ENCODE data around the gene RPL19.
A peak's percentile ranks its signal among the peaks of the same experiment; 100 is the strongest.

The RPL19 gene

DNA sequence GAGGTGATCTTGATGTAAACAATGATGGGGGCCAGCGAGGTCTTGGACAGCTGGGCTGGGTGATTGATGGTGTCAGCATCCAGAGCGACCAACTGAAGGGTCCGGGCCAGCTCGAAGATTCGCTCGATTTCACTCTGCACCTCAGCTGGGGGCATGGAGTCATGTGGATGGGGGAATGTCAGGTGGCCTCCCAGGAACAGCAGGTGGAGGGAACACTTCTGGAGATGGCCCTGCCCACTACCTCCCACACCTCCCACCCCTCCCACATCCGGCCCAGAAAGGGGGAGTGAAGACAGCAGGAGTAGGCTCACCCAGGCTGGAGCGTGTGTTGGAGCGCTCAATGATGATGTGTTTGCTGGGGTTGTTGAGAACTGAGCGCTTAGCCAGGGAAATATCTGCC, 16.4 kb upstream of the RPL19 start:
- Mint-ChIP-seq H3K4me3 (no peak overlapping the region), H3K36me3 (ENCODE audit: low read depth) (peaks cover 20% of the 10 kb centered on the region), H3K4me1 (ENCODE audit: low read depth) (no peaks in the 10 kb centered on the region), H3K27ac (no peak overlapping the region), H3K27me3 (no peaks in the 10 kb centered on the region), H3K9me3 (no peaks in the 10 kb centered on the region)

DNA sequence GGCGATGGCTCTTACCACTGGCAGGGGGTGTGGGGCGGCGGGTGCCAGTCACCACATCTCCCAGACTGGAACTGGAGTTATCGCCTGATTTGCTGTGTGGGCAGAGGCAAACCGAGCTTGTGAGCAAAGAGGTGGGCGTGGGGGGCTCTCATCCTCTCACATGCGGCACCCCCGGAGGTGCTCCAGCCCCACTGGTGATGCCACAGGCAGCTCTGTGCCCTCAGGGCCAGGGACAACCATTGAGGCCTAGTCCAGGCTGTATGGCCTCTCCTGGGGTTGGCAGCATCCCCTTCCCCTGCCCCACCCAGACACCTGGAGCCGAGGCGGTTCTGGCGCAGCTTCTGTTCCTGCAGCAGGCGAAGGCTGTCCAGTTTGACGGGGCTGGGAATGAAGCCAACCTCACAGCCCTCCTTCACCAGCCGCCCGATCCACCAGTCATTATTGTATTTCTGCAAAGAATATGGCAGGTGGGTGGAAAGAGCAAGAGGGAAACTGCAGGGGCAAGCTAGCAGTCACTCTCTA, 13.5 kb upstream of the RPL19 start:
- H3K9me3 Mint-ChIP-seq, result no peaks in the 10 kb centered on the region
- H3K4me3 Mint-ChIP-seq, result no peak overlapping the region
- no peaks in the 10 kb centered on the region for H3K27me3 Mint-ChIP-seq
- no peak overlapping the region for H3K27ac Mint-ChIP-seq
- H3K36me3 Mint-ChIP-seq (ENCODE audit: low read depth), result peaks cover 19% of the 10 kb centered on the region
- H3K4me1 Mint-ChIP-seq (ENCODE audit: low read depth), result no peaks in the 10 kb centered on the region

DNA sequence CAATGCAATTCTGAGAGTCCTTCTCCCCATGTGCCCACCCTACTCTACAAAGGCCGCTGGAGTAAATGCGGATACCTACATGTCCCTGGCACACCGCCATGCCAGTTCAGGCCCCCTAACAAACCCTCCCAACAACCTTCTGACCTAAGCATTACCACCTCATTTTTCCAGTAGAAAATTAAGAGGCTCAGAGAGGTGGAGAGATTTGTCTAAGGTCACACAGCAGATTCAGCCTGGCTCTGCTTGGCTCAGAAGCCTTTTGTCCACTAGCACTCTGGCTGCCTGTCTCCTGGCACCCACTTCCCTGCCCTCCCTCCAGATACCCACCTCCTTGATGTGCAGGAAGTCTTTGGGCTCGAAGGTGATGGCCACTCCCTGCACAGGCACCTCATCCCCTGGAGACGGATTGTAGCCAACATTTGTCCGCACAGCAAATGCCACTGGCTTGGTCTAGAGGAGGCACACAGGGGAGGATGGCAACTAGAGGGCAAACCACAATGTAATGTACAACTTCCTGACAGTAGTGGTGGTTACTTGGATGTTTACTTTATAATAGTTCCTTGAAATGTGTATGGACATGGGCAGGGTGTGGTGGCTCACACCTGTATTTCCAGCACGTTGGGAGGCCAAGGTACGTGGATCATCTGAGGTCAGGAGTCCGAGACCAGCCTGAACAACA, 12.8 kb upstream of the RPL19 start:
- no peaks in the 10 kb centered on the region for H3K9me3 Mint-ChIP-seq
- no peak overlapping the region for H3K27ac Mint-ChIP-seq
- peaks cover 21% of the 10 kb centered on the region for H3K36me3 Mint-ChIP-seq (ENCODE audit: low read depth)
- no peaks in the 10 kb centered on the region for H3K4me1 Mint-ChIP-seq (ENCODE audit: low read depth)
- no peaks in the 10 kb centered on the region for H3K27me3 Mint-ChIP-seq
- no peak overlapping the region for H3K4me3 Mint-ChIP-seq

DNA sequence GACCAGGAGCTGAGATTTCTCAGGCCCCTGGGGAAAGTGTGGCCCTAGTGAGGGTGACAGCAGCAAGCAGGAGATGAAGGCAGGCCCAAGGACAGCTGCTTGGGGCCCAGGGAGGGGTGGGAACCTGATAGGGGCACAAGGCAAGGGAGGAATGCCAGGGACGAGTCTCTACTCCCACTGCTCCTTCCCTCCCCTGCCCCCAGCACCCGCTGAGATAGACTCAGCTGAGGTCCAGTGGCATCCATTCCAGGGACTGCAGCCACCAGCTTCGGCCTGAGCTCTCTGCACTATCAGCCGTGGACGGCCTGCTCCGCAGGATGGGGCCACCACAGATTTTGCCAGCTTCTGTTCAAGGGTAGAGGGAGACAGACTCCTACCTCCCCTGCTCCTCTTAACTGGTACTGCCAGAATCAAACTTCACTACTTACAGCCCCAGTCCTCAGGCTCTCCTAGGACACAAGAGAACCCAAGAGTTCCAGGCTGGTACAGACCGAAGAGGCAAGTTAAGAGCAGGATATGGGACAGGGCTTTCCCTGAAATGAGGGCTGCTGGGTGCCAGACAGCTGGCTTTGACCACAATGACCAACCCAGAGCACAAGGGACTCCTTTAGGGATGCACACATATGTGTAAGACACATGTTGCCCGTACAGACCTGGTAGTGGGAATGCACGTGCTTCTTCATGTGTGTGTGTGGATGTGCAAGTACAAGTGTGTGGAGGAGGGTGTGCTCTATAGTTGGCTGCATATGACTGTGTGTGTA, 8.2 kb upstream of the RPL19 start:
- Mint-ChIP-seq H3K4me1 (ENCODE audit: low read depth) (peaks cover 13% of the 10 kb centered on the region), H3K27me3 (no peaks in the 10 kb centered on the region), H3K36me3 (ENCODE audit: low read depth) (peaks cover 19% of the 10 kb centered on the region), H3K9me3 (no peaks in the 10 kb centered on the region), H3K27ac (no peak overlapping the region), H3K4me3 (no peak overlapping the region)

DNA sequence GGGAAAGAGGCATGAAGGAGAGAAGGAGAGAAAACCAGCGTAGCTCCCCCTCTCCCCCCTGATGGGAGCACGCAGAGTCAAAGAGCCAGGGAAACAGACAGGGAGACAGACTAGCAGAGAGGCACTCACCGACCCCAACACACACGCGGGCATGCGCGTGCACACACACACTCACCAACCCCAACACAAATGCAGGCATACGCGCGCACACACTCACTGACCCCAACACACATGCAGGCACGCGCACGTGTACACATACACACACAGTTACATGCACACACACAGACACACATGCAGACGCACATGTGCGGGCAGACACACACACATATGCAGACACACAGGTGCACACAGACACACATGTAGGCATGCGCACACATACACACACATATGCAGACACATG, 7.2 kb upstream of the RPL19 start:
- Mint-ChIP-seq H3K27ac (peak overlapping the region; percentile 6), H3K4me3 (no peak overlapping the region), H3K36me3 (ENCODE audit: low read depth) (peaks cover 14% of the 10 kb centered on the region), H3K27me3 (no peaks in the 10 kb centered on the region), H3K4me1 (ENCODE audit: low read depth) (peaks cover 14% of the 10 kb centered on the region), H3K9me3 (no peaks in the 10 kb centered on the region)

DNA sequence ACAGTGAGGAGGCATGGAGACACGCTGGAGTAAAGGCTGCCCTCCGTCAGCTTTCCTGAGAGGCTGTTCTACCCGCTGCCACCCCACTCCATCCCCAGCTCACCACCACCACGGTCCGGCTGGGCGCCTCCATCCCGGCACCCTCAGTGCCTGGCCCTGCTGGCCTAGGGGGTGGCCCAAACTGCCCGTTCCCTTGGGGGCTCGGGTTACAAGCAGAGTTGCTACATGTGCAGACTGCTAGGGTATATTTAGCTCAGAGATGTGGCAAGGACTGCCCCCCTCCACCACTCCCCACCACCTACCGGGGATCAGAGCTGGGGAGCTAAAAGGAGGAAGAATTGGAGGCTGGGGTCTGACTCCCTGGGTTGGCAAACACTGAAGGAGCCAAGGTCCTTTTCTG, 6.7 kb upstream of the RPL19 start:
- no peak overlapping the region for H3K4me3 Mint-ChIP-seq
- no peaks in the 10 kb centered on the region for H3K9me3 Mint-ChIP-seq
- H3K4me1 Mint-ChIP-seq (ENCODE audit: low read depth), result peaks cover 19% of the 10 kb centered on the region
- no peak overlapping the region for H3K27ac Mint-ChIP-seq
- peaks cover 14% of the 10 kb centered on the region for H3K36me3 Mint-ChIP-seq (ENCODE audit: low read depth)
- H3K27me3 Mint-ChIP-seq, result no peaks in the 10 kb centered on the region

DNA sequence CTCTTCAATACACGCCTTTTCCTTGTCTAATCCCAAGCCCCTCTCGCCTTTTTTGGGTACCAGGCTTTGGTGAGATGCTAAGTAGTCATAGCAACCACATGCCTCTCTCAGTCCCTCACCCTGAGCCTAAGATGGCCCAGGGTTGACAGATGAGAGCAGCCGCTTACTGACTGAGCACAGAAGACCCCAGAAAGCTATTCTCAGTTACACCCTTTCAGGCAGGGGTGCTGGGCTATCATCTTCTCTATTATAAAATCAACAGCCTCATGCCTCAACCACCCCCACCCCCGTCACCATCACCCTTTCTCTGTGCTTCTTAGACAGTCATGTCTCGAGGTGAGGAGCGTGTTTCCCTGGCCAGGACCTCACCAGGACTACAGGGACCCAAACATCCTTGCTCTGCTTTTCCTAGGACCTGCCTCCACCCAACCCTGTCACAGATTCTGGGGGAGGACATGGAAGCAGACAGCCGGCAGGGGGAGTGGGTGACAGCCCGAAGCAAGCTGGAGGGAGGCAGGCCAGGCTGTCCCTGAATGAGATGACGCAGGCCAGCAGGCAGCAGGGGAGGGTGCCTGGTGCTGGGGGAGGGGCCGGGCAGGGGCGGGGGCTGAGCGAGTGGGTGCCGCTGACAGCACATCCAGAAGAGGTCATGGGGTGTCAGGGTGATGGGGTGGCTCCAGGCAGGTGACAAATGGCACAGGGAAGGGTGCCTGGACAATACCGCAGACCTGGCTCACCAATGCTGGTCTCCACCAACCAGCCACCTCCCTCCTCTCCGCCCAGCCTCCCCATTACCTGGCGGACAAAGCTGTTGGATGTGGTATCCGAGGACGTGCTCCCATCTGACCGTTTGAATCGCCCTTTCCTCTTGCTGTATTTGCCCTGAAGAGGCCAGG, 5.7 kb upstream of the RPL19 start:
- H3K27ac Mint-ChIP-seq, result no peak overlapping the region
- peaks cover 29% of the 10 kb centered on the region for H3K4me1 Mint-ChIP-seq (ENCODE audit: low read depth)
- H3K4me3 Mint-ChIP-seq, result no peak overlapping the region

DNA sequence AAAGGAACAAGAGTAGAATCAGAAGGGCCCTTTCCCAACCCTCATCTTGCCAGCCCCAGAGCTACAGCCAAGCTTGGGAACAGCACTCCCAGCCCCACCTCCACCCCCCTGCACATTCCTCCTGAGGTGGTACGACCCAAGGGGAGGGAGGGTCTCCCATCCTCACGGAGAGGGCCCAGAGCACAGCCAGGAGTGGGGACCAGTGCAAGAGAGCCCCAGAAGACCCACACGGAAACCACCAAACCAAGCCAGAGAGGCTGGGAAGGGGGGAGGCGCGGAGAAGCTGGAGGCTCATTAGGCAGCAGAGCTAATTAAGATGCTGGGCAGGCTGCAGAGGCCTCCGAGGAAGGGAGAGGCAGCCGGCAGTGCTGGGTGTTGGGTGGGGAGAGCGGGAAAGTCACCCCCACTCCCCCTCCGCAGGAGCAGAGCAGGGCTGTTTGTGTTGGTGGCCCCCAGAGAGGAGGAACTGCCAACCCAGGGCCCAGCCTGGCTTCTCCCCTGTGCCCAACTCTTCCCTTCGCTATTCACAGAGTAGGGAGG, 5.0 kb upstream of the RPL19 start:
- H3K36me3 Mint-ChIP-seq (ENCODE audit: low read depth), result peaks cover 16% of the 10 kb centered on the region
- no peaks in the 10 kb centered on the region for H3K9me3 Mint-ChIP-seq
- no peaks in the 10 kb centered on the region for H3K27me3 Mint-ChIP-seq
- H3K4me1 Mint-ChIP-seq (ENCODE audit: low read depth), result peaks cover 36% of the 10 kb centered on the region
- H3K4me3 Mint-ChIP-seq, result no peak overlapping the region
- no peak overlapping the region for H3K27ac Mint-ChIP-seq

More for the DNA sequence above, 5.7 kb upstream of the RPL19 start:
- no peaks in the 10 kb centered on the region for H3K9me3 Mint-ChIP-seq
- peaks cover 14% of the 10 kb centered on the region for H3K36me3 Mint-ChIP-seq (ENCODE audit: low read depth)
- no peaks in the 10 kb centered on the region for H3K27me3 Mint-ChIP-seq

DNA sequence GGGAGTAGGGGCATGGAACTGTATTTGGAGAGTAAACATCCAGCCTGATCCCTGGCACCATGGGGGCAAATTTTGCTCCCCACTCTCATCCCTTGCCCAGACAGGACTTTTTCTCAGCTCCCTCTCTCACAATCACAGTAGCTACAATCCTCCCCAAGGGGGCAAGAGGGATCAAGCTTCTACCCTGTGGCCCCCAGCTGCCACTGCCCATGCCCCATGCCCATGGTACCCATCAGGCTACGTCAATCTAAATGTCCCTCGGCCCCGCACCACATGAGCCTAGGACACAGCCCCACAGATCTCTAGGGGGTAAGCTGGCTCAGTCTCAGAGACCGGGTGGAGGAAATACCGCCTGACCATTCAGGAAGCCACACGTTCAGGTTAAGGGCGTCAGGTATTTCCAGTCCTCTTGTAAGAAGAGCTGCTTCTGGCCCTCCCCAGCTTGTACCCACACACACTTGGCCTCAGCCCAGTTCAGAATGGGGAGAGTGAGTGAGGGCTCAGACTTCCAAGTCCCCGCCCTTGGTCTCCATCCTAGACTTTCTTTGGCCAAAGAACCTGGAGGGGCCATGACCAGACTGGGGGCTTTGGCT, 4.4 kb upstream of the RPL19 start:
- H3K9me3 Mint-ChIP-seq, result no peaks in the 10 kb centered on the region
- peaks cover 37% of the 10 kb centered on the region for H3K4me1 Mint-ChIP-seq (ENCODE audit: low read depth)
- H3K4me3 Mint-ChIP-seq, result peak overlapping the region; percentile 20
- no peaks in the 10 kb centered on the region for H3K27me3 Mint-ChIP-seq
- peak overlapping the region; percentile 52 for H3K27ac Mint-ChIP-seq
- peaks cover 22% of the 10 kb centered on the region for H3K36me3 Mint-ChIP-seq (ENCODE audit: low read depth)

DNA sequence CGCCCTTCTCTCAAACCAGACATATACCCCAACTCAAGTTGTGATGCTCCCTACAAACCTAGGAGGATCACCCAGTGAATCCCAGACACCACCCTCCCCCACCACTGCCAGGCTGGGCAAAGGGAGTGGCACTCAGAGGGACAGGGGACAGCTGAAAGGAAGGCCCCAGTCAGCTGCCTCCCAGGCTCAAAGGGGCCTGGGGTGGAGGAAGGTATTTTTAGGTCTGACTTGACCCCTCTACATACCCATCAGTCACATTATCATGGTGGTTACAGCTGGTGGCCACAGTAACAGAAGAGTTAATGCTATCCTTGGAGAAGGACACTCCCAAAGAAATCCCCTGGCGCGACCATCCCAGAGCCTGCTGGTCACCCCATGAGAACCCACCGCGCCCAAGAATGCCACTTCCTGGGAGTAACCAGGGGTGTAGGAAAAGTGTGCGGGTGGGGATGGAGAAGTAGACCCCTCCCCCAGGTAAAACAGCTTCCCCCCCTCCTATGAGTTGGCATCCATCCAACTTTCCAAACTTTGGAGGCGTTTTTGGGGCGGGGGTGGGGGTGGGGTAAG, 3.8 kb upstream of the RPL19 start:
- no peaks in the 10 kb centered on the region for H3K9me3 Mint-ChIP-seq
- no peaks in the 10 kb centered on the region for H3K27me3 Mint-ChIP-seq
- peaks cover 29% of the 10 kb centered on the region for H3K36me3 Mint-ChIP-seq (ENCODE audit: low read depth)
- H3K4me1 Mint-ChIP-seq (ENCODE audit: low read depth), result peaks cover 40% of the 10 kb centered on the region
- H3K27ac Mint-ChIP-seq, result peak overlapping the region; percentile 40
- H3K4me3 Mint-ChIP-seq, result peak overlapping the region; percentile 85

DNA sequence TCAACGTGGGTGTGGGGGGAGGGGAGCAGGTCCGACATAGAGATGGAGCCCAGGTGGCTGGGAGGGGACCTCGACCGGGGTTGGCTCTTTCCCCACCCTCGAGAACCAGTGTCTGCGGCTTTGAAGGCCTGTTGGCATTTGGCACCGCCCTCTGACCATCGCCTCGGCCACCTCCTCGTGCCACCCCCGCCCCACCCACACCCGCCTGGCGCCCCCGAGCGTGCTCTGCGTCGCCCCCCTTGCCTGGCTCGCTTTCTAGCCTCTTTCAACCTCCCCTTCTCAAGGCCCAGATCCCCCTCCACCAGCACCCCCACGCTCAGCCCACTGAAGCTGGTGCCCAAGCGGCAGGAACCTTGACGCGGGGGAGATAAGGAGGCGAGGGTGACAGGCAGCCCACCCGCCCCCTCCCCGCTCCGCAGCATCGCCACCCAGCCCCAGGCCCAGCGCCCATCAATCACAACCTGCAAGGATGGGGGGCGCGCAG, 3.2 kb upstream of the RPL19 start:
- Mint-ChIP-seq H3K4me1 (ENCODE audit: low read depth) (peaks cover 44% of the 10 kb centered on the region), H3K27ac (no peak overlapping the region), H3K36me3 (ENCODE audit: low read depth) (peaks cover 34% of the 10 kb centered on the region), H3K27me3 (no peaks in the 10 kb centered on the region), H3K4me3 (peak overlapping the region; percentile 85), H3K9me3 (no peaks in the 10 kb centered on the region)

DNA sequence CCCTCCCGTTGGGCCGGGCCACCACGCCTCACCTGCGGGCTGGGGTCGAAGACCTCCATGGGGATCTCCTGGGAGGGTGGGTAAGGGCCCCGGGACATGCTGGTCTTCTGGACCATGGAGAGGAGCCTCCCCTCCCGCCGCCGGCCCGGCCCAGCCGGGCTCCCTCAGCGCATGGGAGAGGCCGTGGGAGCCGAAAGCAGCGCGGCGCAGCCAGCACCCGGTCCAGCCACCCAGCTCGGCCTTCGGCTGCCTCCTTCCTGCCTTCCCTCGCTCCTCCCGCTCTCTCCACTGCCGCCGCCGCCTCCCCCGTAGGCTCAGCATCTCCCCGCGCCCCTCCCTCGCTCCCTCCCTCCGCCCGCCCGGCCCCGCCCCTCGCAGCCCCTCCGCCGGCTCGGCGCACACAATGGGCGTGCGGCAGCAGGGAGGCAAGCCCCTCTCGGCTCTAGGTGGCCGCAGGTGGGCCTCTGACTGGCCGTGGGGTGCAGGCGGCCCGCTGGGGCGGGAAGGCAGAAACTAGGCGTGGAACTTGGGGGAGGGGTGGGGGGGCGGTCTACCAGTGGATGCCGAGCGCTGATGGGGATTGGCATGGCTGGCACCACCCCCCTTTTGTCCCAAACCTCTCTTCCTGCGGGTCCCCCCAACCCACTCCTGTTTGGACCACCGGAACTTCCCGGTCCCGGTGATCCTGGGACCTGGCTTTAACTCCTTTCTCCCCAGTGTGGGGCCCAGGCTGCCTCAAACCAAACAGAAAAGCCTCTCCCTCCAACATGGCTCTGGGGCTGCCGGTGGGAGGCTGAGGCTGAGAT, 2.5 kb upstream of the RPL19 start, which contains the start of gene CACNB1:
Gene CACNB1, minus strand, starts transcription at position 290 of the 806 bp plus-strand sequence. Its CDS starts 174 bp downstream, at position 116.
- peak within 1 kb of the TSS; percentile 85 for H3K4me3 Mint-ChIP-seq
- H3K36me3 Mint-ChIP-seq (ENCODE audit: low read depth), result peaks cover 38% of the 10 kb centered on the region
- H3K9me3 Mint-ChIP-seq, result no peaks in the 10 kb centered on the region
- H3K27ac Mint-ChIP-seq, result peak within 1 kb of the TSS; percentile 78
- no peaks in the 10 kb centered on the region for H3K27me3 Mint-ChIP-seq
- peaks cover 51% of the 10 kb centered on the region for H3K4me1 Mint-ChIP-seq (ENCODE audit: low read depth)

DNA sequence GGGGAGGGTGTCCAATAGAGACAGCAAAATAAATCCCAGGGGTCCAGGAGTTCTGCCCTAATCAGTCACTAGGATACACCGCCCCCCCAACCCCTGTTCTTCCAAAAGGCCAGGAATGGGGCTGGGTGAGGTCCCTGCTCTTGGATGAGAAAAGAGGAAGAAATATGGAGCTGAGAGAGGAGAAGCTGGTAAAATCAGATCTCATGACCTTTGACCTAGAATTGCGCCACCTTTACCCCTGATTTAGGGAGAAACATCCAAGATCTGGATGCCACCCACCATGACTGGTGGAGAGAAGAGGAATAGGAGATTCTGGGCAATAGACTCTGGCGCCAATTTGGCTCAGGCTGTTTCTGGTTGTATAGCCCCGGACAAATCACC, 1.9 kb upstream of the RPL19 start:
- peak overlapping the region; percentile 78 for H3K27ac Mint-ChIP-seq
- peaks cover 56% of the 10 kb centered on the region for H3K4me1 Mint-ChIP-seq (ENCODE audit: low read depth)

More for the DNA sequence above, 1.9 kb upstream of the RPL19 start:
- Mint-ChIP-seq H3K4me3 (peak overlapping the region; percentile 85), H3K27me3 (no peaks in the 10 kb centered on the region), H3K9me3 (no peaks in the 10 kb centered on the region), H3K36me3 (ENCODE audit: low read depth) (peaks cover 40% of the 10 kb centered on the region)

Measured in stimulated activated naive CD8-positive, alpha-beta T cell treated with anti-CD3 and anti-CD28 coated beads, Interleukin-15, Interleukin-2, amounts not matched to agents 100 ng/mL and 50 ng/mL, for 24 hours (primary cell).